ENCODE measurements around the gene TOX3.

- TF ChIP-seq HDAC2 (IDR thresholded peaks at IDR 0.05; ENCODE audit: borderline replicate concordance in 1 of 2, low read depth in 2 of 2, low read length in 2 of 2) (no peak), POLR2AphosphoS5 (IDR thresholded peaks at IDR 0.05; ENCODE audit: low read depth, low read length) (no peak), CTCF (IDR thresholded peaks at IDR 0.05; ENCODE audit: control extremely low read depth in 1 of 3, insufficient read depth in 1 of 3, low read depth in 1 of 3, low read length in 3 of 3) (no peak), TCF12 (IDR thresholded peaks at IDR 0.05; ENCODE audit: low read depth, low read length) (no peak)
Observed at GRCh38 chr16:52456368-52456767, 90.6 kb downstream of the TOX3 start.

Data from H1 (cell line).